Measurements from ENCODE around the gene NRG3.

- TF ChIP-seq EP300 (IDR thresholded peaks at IDR 0.05): no peak
- no peak for TF ChIP-seq CTCF (IDR thresholded peaks at IDR 0.05)
- TF ChIP-seq POLR2A (IDR thresholded peaks at IDR 0.05): no peak
These were observed 624.0 kb downstream of the NRG3 start for GRCh38 chr10:82498976-82499375.

All from gastroesophageal sphincter (tissue), 3 donors.